ENCODE results near the gene ALDH3A1.
"Not testable (repeated sequence)": the region's sequence is repeated elsewhere in the genome, so short reads cannot be mapped to it uniquely, and the experiment has no call there.

ALDH3A1 gene

DNA sequence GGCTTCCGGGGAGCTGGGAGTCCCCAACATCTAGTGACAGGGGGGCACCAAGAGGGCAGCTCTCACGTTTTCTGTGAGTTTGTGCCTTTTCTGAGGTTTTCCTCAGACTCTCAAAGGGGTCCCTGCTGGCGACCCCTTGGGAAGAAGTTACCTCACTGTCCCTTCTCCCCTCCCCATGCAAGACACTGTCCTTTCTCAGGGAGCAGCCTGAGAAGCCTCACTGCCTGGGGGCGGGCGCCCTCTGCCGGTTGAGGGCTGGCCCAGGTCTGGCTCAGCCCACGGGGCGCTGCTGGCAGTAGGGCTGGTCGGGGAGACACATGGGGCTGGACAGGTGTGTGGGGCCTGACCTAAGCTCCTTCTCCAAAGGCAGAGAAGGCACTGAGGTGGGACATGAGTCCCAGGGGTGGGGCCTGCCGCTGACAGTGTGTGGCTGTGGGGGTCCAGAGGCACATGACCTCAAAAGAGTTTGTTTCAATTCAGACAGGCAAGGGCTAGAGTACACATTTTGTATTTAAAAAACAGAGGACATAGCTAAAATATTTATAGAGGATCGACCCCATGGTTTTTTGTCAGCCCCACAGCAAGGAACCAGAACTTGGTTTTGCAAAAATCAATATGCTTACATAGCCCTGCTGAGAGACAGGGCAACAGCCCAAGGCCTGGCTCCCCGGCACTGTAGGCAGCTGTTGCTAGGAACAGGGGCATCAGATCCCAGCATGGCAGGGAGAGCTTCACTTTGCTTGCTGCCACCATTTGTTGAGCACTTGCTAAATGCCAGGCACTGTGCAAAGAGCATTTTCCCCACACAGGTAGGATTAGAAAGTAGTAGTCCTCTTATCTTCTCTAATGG, 18.5 kb upstream of the ALDH3A1 start:
- no peaks in the 10 kb centered on the region for H3K9me2 ChIP-seq (replicated peaks; ENCODE audit: control insufficient read depth, low read length)
- H4K20me1 ChIP-seq (ENCODE audit: control insufficient read depth, insufficient read depth, low read depth, low read length): no peaks in the 10 kb centered on the region
- H3K79me2 ChIP-seq (ENCODE audit: control insufficient read depth, low read length): no peaks in the 10 kb centered on the region
- no peaks in the 10 kb centered on the region for H3K9me3 ChIP-seq (ENCODE audit: control insufficient read depth, insufficient read depth, low read length)
- peaks cover 8% of the 10 kb centered on the region for H3K4me1 ChIP-seq (ENCODE audit: control insufficient read depth, low read length)
- 0 out of 2 replicates have a peak, but pooled peaks cover 2% of the 10 kb centered on the region for H3K27me3 ChIP-seq (ENCODE audit: control insufficient read depth, low read length)
- H3F3A ChIP-seq (ENCODE audit: control insufficient read depth, insufficient read depth): no peaks in the 10 kb centered on the region
- H3K4me3 ChIP-seq (ENCODE audit: low read length): no peak overlapping the region
- no peak for TF ChIP-seq EZH2phosphoT487 (IDR thresholded peaks at IDR 0.05; ENCODE audit: borderline replicate concordance, low read length)
- TF ChIP-seq, protein P1, sequence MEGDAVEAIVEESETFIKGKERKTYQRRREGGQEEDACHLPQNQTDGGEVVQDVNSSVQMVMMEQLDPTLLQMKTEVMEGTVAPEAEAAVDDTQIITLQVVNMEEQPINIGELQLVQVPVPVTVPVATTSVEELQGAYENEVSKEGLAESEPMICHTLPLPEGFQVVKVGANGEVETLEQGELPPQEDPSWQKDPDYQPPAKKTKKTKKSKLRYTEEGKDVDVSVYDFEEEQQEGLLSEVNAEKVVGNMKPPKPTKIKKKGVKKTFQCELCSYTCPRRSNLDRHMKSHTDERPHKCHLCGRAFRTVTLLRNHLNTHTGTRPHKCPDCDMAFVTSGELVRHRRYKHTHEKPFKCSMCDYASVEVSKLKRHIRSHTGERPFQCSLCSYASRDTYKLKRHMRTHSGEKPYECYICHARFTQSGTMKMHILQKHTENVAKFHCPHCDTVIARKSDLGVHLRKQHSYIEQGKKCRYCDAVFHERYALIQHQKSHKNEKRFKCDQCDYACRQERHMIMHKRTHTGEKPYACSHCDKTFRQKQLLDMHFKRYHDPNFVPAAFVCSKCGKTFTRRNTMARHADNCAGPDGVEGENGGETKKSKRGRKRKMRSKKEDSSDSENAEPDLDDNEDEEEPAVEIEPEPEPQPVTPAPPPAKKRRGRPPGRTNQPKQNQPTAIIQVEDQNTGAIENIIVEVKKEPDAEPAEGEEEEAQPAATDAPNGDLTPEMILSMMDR (IDR thresholded peaks at IDR 0.05; ENCODE audit: low read depth, low read length, poor library complexity, severe bottlenecking): peak; percentile 95
- H3K4me2 ChIP-seq (ENCODE audit: low read length): no peak overlapping the region
- no peaks in the 10 kb centered on the region for H3K36me3 ChIP-seq (ENCODE audit: control insufficient read depth, low read length)
- H3K27ac ChIP-seq (ENCODE audit: low read depth, low read length): no peak overlapping the region

DNA sequence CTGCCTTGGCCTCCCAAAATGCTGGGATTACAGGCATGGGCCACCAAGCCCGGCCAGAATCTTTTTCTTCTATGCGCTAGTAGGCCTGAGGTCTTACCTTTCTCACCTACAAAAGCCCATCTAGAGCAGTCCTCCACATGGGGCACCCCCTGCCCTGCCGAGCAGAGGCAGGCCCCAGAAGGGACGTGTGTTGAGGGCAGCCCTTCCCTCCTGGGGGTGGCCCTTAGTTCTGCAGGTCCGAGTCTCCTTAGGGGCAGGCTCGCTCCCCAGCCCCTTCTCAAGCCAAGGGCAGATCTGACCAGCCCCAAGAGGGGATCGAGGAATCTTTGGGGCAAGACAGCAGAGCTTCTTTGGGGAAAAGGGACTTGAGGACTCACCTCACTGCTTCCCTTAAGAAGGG, 17.9 kb upstream of the ALDH3A1 start:
- H3K27me3 ChIP-seq (ENCODE audit: control insufficient read depth, low read length): 0 out of 2 replicates have a peak, but pooled peaks cover 2% of the 10 kb centered on the region
- no peaks in the 10 kb centered on the region for H3K9me2 ChIP-seq (replicated peaks; ENCODE audit: control insufficient read depth, low read length)
- H3F3A ChIP-seq (ENCODE audit: control insufficient read depth, insufficient read depth): no peaks in the 10 kb centered on the region
- no peak overlapping the region for H3K4me2 ChIP-seq (ENCODE audit: low read length)
- no peaks in the 10 kb centered on the region for H3K9me3 ChIP-seq (ENCODE audit: control insufficient read depth, insufficient read depth, low read length)
- no peaks in the 10 kb centered on the region for H3K79me2 ChIP-seq (ENCODE audit: control insufficient read depth, low read length)
- peaks cover 8% of the 10 kb centered on the region for H3K4me1 ChIP-seq (ENCODE audit: control insufficient read depth, low read length)
- H3K4me3 ChIP-seq (ENCODE audit: low read length): no peak overlapping the region
- H3K27ac ChIP-seq (ENCODE audit: low read depth, low read length): no peak overlapping the region
- H3K36me3 ChIP-seq (ENCODE audit: control insufficient read depth, low read length): no peaks in the 10 kb centered on the region
- TF ChIP-seq, protein P1 (IDR thresholded peaks at IDR 0.05; ENCODE audit: low read depth, low read length, poor library complexity, severe bottlenecking): no peak
- no peak for TF ChIP-seq EZH2phosphoT487 (IDR thresholded peaks at IDR 0.05; ENCODE audit: borderline replicate concordance, low read length)
- H4K20me1 ChIP-seq (ENCODE audit: control insufficient read depth, insufficient read depth, low read depth, low read length): no peaks in the 10 kb centered on the region

DNA sequence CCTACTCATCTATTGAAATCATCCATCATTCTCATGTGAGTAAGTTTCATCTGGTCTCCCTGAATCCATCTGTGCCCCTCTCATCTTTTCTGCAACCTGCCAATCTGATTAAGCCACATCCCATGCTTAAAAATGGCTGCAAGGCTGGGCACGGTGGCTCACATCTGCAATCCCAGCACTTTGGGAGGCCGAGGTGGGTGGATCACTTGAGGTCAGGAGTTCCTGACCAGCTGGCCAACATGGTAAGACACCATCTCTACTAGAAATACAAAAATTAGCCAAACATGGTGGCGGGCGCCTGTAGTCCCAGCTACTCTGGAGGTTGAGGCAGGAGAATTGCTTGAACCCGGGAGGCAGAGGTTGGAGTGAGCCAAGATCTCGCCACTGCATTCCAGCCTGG, 15.9 kb upstream of the ALDH3A1 start:
- H3F3A ChIP-seq (ENCODE audit: control insufficient read depth, insufficient read depth); H4K20me1 ChIP-seq (ENCODE audit: control insufficient read depth, insufficient read depth, low read depth, low read length); H3K9me2 ChIP-seq (replicated peaks; ENCODE audit: control insufficient read depth, low read length); H3K4me3 ChIP-seq (ENCODE audit: low read length); H3K9me3 ChIP-seq (ENCODE audit: control insufficient read depth, insufficient read depth, low read length); H3K27ac ChIP-seq (ENCODE audit: low read depth, low read length); H3K36me3 ChIP-seq (ENCODE audit: control insufficient read depth, low read length); H3K4me1 ChIP-seq (ENCODE audit: control insufficient read depth, low read length); H3K27me3 ChIP-seq (ENCODE audit: control insufficient read depth, low read length); H3K4me2 ChIP-seq (ENCODE audit: low read length); H3K79me2 ChIP-seq (ENCODE audit: control insufficient read depth, low read length): not testable (repeated sequence)

DNA sequence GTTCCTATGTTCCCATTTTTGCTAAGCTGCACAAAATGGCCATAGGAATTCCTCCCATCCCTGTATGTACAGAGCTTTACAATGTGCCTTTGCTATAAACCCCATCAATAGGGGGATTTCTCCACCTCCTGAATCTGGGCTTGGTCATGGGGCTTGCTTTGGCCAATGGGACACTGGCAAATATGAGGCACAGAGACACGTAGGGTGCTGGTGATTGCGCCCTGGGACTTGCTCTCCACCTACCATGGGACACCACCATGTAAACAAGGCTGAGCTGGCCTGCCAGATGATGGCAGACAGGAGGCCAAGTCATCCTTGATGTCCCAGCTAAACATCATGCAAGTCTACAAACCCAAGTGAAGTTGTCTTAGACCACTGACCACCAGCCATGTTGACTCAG, 15.3 kb upstream of the ALDH3A1 start:
- Histone ChIP-seq H3K27me3 (ENCODE audit: control insufficient read depth, low read length) (0 out of 2 replicates have a peak, but pooled peaks cover 2% of the 10 kb centered on the region), H3K27ac (ENCODE audit: low read depth, low read length) (no peak overlapping the region), H3K4me3 (ENCODE audit: low read length) (no peak overlapping the region), H4K20me1 (ENCODE audit: control insufficient read depth, insufficient read depth, low read depth, low read length) (no peaks in the 10 kb centered on the region), H3K4me2 (ENCODE audit: low read length) (no peak overlapping the region), H3K36me3 (ENCODE audit: control insufficient read depth, low read length) (no peaks in the 10 kb centered on the region), H3K79me2 (ENCODE audit: control insufficient read depth, low read length) (no peaks in the 10 kb centered on the region), H3K4me1 (ENCODE audit: control insufficient read depth, low read length) (peaks cover 7% of the 10 kb centered on the region), H3K9me2 (replicated peaks; ENCODE audit: control insufficient read depth, low read length) (no peaks in the 10 kb centered on the region), H3K9me3 (ENCODE audit: control insufficient read depth, insufficient read depth, low read length) (no peaks in the 10 kb centered on the region), H3F3A (ENCODE audit: control insufficient read depth, insufficient read depth) (no peaks in the 10 kb centered on the region)
- TF ChIP-seq EZH2phosphoT487 (IDR thresholded peaks at IDR 0.05; ENCODE audit: borderline replicate concordance, low read length): no peak
- TF ChIP-seq, protein P1 (IDR thresholded peaks at IDR 0.05; ENCODE audit: low read depth, low read length, poor library complexity, severe bottlenecking): no peak
